ENCODE results near the gene ANKRD22.
A peak's percentile ranks its signal among the peaks of the same experiment; 100 is the strongest.

ANKRD22 gene

DNA sequence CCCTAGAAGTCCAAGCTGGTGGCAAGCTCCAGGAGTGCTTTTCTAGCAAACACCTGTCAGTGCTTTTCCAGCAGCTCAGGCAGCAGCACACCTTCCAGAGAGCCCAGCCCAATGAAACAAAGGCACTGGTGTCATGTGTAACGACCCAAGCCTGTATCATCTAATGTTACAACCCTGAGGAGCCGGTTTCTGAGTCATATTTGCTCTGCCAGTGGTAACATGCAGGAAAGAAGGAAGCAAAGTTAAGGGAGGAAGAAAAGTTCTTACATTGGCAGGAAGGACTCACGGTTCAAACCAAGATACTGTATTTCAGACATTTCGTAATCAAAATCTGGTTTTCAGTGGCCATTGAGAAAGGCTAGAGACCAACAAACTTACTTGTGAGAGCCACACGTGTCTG lies at the start of gene ANKRD22:
Gene ANKRD22 (minus strand): TSS at position 139 of the 400 bp plus-strand sequence. CDS start 237 bp downstream, outside the sequence.
- Mint-ChIP-seq H3K36me3 (no peaks in the 10 kb centered on the region), H3K9me3 (no peaks in the 10 kb centered on the region), H3K4me3 (no peak within 1 kb of the TSS), H3K27me3 (no peaks in the 10 kb centered on the region), H3K4me1 (peaks cover 3% of the 10 kb centered on the region), H3K27ac (no peak within 1 kb of the TSS)
- no peak for ATAC-seq (ENCODE audit: low read depth)
- DNase-seq (ENCODE audit: low spot score in 2 of 2): no peak

GRCh38 chr10:88899886-88900285 lies 48.2 kb upstream of the ANKRD22 start:
- no peak for ATAC-seq (ENCODE audit: low read depth)
- Mint-ChIP-seq H3K4me1 (peaks cover 36% of the 10 kb centered on the region), H3K9me3 (no peaks in the 10 kb centered on the region), H3K27ac (peak overlapping the region; percentile 70), H3K27me3 (no peaks in the 10 kb centered on the region), H3K36me3 (peaks cover 10% of the 10 kb centered on the region), H3K4me3 (no peak overlapping the region)
- DNase-seq (ENCODE audit: low spot score in 2 of 2): no peak

DNA sequence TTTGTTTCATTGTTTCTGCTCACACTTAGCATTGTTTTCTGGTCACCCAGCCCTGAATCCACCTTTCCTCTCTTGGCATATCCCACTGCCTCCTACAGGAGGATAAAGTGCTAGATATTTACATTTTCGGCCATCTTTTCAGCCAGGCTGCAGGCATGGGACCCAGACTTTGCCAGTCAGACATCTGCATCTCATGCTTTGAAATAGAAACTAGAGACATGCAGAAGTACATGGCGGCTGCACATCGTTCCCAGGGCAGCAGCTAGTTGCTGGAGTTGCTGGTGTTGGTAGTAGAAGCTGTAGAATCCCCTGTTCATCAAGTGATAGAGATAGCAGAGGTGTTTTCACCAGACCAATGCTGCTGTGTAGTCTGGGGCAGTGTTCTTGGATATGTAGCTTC lies 47.1 kb upstream of the ANKRD22 start:
- Mint-ChIP-seq H3K27ac (peak overlapping the region; percentile 68), H3K4me1 (peaks cover 40% of the 10 kb centered on the region), H3K36me3 (peaks cover 14% of the 10 kb centered on the region), H3K27me3 (no peaks in the 10 kb centered on the region), H3K9me3 (no peaks in the 10 kb centered on the region), H3K4me3 (peak overlapping the region; percentile 80)
- no peak for DNase-seq (ENCODE audit: low spot score in 2 of 2)
- ATAC-seq (ENCODE audit: low read depth): peak; percentile 45

DNA sequence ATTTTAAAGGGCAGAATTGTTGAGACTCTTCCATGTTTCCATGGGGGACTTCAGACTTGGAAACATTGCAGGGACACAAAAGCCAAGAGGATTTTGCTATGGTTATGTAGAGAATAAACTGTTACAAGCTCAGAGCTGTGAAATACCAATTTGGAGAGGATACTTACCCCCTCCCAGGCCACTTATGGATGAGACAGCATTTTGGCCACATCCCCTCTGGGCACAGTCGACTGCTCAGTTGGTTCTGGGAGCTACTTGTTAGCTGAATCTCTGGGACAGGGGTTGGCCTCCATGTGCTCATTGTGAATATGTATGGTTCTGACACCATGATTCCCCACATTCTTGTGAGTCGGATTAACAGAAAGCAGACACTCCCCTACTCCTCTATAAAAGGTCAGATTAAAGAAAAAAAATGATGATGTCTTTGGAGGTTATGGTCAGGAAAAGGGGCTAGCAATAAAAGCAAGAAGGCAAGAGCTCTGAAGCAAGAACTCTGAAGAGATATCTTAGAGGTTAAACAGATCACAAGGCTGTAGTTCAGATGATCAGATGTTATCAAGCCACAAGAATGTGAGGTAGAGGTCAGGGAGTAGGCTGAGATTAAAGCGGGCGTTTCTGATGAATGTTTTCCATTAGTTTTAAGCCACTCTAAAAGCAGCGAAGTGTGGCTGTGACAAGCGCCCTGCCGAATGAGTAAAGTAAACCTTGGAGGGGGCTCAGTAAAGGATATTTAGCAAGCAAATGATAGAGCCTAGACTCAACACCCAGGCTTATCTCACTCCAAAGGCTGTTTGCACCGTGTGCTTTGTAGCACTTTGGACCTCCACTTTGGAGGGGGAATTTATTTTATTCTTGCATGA lies 45.6 kb upstream of the ANKRD22 start:
- H3K9me3 Mint-ChIP-seq: no peaks in the 10 kb centered on the region
- H3K36me3 Mint-ChIP-seq: peaks cover 12% of the 10 kb centered on the region
- peak overlapping the region; percentile 42 for H3K4me3 Mint-ChIP-seq
- no peak for DNase-seq (ENCODE audit: low spot score in 2 of 2)
- no peaks in the 10 kb centered on the region for H3K27me3 Mint-ChIP-seq
- ATAC-seq (ENCODE audit: low read depth): no peak
- H3K27ac Mint-ChIP-seq: peak overlapping the region; percentile 68
- H3K4me1 Mint-ChIP-seq: peaks cover 41% of the 10 kb centered on the region

- Mint-ChIP-seq H3K27me3 (no peaks in the 10 kb centered on the region), H3K9me3 (no peaks in the 10 kb centered on the region), H3K36me3 (peaks cover 13% of the 10 kb centered on the region), H3K27ac (peak overlapping the region; percentile 68), H3K4me1 (peaks cover 41% of the 10 kb centered on the region), H3K4me3 (peak overlapping the region; percentile 42)
- DNase-seq (ENCODE audit: low spot score in 2 of 2) (no peak), ATAC-seq (ENCODE audit: low read depth) (no peak)
Measured at GRCh38 chr10:88896372-88896993, 44.8 kb upstream of the ANKRD22 start.

GRCh38 chr10:88895250-88895649 lies 43.6 kb upstream of the ANKRD22 start:
- Mint-ChIP-seq H3K9me3 (no peaks in the 10 kb centered on the region), H3K27me3 (no peaks in the 10 kb centered on the region), H3K4me3 (no peak overlapping the region), H3K4me1 (peaks cover 42% of the 10 kb centered on the region), H3K27ac (no peak overlapping the region), H3K36me3 (peaks cover 13% of the 10 kb centered on the region)
- DNase-seq (ENCODE audit: low spot score in 2 of 2) (no peak), ATAC-seq (ENCODE audit: low read depth) (no peak)

GRCh38 chr10:88893611-88894010 lies 42.0 kb upstream of the ANKRD22 start:
- H3K9me3 Mint-ChIP-seq: no peaks in the 10 kb centered on the region
- H3K4me3 Mint-ChIP-seq: no peak overlapping the region
- H3K36me3 Mint-ChIP-seq: peaks cover 11% of the 10 kb centered on the region
- DNase-seq (ENCODE audit: low spot score in 2 of 2): no peak
- no peaks in the 10 kb centered on the region for H3K27me3 Mint-ChIP-seq
- ATAC-seq (ENCODE audit: low read depth): no peak
- no peak overlapping the region for H3K27ac Mint-ChIP-seq
- H3K4me1 Mint-ChIP-seq: peaks cover 42% of the 10 kb centered on the region

- Mint-ChIP-seq H3K4me3 (no peak overlapping the region), H3K27ac (peak overlapping the region; percentile 58), H3K9me3 (no peaks in the 10 kb centered on the region), H3K4me1 (peaks cover 43% of the 10 kb centered on the region), H3K27me3 (no peaks in the 10 kb centered on the region), H3K36me3 (peaks cover 11% of the 10 kb centered on the region)
- DNase-seq (ENCODE audit: low spot score in 2 of 2): no peak
- no peak for ATAC-seq (ENCODE audit: low read depth)
Measured at GRCh38 chr10:88892222-88892967, 40.8 kb upstream of the ANKRD22 start.

DNA sequence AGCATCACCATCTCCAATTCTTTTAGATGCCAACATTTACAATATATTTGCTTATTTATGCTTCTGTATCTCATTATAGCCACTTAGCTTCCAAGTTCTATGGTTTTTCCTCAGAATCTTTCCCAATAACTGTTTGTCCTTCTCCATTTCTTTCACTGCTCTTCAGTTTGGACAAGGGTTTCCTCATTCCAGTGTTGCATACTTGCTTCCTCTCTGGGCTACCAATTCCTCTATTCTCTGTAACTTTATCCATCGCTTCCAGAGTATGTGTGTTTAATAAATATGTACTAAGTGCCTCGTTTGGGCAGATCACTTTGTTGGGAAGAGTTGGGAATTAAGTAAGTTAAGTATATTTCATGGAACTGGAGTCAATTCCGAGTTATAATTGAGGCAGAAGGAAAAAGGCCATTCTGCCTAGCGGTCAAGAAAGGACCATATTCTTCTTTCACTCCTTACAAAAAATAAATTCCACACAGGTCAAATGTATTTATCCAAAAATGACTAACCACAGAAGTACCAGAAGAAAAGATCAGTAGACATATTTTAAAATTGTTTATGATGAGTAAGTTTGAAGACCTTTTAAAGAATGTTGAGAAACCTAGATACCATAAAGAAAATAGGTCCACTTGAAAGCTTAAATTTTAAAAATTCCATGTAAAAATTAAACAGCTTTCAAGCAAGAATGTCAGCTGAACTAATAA lies 39.2 kb upstream of the ANKRD22 start:
- no peaks in the 10 kb centered on the region for H3K9me3 Mint-ChIP-seq
- peaks cover 8% of the 10 kb centered on the region for H3K36me3 Mint-ChIP-seq
- H3K27me3 Mint-ChIP-seq: no peaks in the 10 kb centered on the region
- peaks cover 35% of the 10 kb centered on the region for H3K4me1 Mint-ChIP-seq
- no peak overlapping the region for H3K4me3 Mint-ChIP-seq
- H3K27ac Mint-ChIP-seq: peak overlapping the region; percentile 31
- no peak for ATAC-seq (ENCODE audit: low read depth)
- no peak for DNase-seq (ENCODE audit: low spot score in 2 of 2)

- ATAC-seq (ENCODE audit: low read depth): peak; percentile 74
- Mint-ChIP-seq H3K27me3 (no peaks in the 10 kb centered on the region), H3K9me3 (no peaks in the 10 kb centered on the region), H3K4me3 (peak overlapping the region; percentile 33), H3K36me3 (peaks cover 7% of the 10 kb centered on the region), H3K4me1 (peaks cover 41% of the 10 kb centered on the region), H3K27ac (peak overlapping the region; percentile 48)
- DNase-seq (ENCODE audit: low spot score in 2 of 2): no peak
Measured at GRCh38 chr10:88889559-88890337, 38.1 kb upstream of the ANKRD22 start.

DNA sequence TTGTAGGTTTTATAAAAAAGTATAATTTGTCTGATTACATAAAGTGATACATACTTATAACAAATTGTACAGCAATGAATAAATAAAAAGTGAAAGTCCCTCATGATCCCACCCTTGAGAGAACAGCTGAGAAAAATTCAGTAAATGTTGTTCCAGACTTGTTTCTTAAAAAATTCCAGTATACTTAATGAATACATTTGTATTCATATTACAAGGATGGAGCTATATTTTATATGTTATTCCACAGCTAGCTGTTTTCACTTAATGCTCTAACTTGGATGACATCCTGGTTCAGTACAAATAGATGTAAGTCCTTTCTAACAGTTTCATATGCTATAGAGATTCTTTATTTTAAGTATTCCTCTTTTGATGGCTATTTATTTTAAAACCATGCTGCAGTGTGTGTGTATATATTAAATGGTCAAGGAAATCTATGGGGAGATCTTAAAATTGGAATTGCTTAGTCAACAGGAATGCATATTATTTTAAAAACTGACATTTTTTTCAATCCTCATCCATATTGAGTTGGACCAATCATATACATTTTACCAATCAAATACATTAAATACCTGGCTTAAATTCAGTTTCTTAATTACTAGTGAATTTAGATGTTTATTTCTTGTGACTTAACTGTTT lies 37.3 kb upstream of the ANKRD22 start:
- no peaks in the 10 kb centered on the region for H3K27me3 Mint-ChIP-seq
- no peak for ATAC-seq (ENCODE audit: low read depth)
- H3K4me3 Mint-ChIP-seq: no peak overlapping the region
- H3K36me3 Mint-ChIP-seq: peaks cover 7% of the 10 kb centered on the region
- no peak for DNase-seq (ENCODE audit: low spot score in 2 of 2)
- H3K4me1 Mint-ChIP-seq: peaks cover 44% of the 10 kb centered on the region
- no peaks in the 10 kb centered on the region for H3K9me3 Mint-ChIP-seq
- peak overlapping the region; percentile 86 for H3K27ac Mint-ChIP-seq

DNA sequence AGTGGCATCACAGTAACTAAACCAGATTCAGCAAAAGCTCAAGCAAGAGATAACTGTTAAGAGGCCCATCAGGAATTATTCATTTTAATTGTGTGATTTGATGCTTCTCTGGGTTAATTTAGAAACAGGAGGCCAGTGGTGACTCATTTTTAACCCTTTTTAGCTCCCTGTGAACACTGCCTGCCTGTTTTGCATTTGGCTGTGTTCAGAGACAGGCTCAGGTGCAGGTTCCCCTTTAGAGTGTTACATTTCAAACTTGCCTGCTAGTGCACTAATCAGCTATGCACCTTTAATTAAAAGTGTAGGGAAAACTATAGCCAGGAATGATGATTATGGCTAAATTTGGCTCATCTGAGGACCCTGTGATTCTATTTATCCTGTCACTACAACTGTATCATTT lies 34.9 kb upstream of the ANKRD22 start:
- H3K36me3 Mint-ChIP-seq: peaks cover 2% of the 10 kb centered on the region
- peak overlapping the region; percentile 86 for H3K27ac Mint-ChIP-seq
- DNase-seq (ENCODE audit: low spot score in 2 of 2) (peak in 1 of 2 donors; percentile 22), ATAC-seq (ENCODE audit: low read depth) (peak; percentile 78)
- H3K9me3 Mint-ChIP-seq: no peaks in the 10 kb centered on the region
- H3K4me3 Mint-ChIP-seq: peak overlapping the region; percentile 61
- H3K4me1 Mint-ChIP-seq: peaks cover 57% of the 10 kb centered on the region
- H3K27me3 Mint-ChIP-seq: no peaks in the 10 kb centered on the region

DNA sequence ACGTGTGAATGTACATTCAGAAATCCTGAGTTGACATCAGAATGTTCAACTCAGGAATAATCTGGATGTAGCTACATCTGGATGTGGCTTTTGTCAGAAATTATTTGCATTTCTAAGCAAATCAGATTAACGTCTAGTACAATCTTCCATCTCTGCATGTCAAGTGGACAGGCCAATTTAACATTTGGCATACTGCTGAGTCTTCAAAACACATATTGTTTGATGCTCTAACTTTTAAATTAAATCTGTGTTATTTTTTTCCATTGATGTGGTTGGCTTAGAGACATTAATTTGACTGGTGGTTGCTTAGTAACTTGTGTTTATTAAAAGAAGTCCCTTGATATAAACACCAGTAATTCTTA lies 31.8 kb upstream of the ANKRD22 start:
- peak overlapping the region; percentile 75 for H3K4me3 Mint-ChIP-seq

More for the DNA sequence above, 31.8 kb upstream of the ANKRD22 start:
- DNase-seq (ENCODE audit: low spot score in 2 of 2) (no peak), ATAC-seq (ENCODE audit: low read depth) (no peak)
- no peaks in the 10 kb centered on the region for H3K9me3 Mint-ChIP-seq
- H3K27ac Mint-ChIP-seq: peak overlapping the region; percentile 98
- peaks cover 44% of the 10 kb centered on the region for H3K4me1 Mint-ChIP-seq
- H3K36me3 Mint-ChIP-seq: peaks cover 2% of the 10 kb centered on the region
- H3K27me3 Mint-ChIP-seq: no peaks in the 10 kb centered on the region
